GM10266 (cell line): Measurements from ENCODE around the gene DHRS12.

Experiments
- DNase-seq: peaks from one replicate; pipeline ENCODE4 v3.0.0; 2012; ENCODE audit errors: extremely low spot score
- TF ChIP-seq, protein P1 (sequence below): IDR thresholded peaks from 2 replicates; pipeline ENCODE4 v1.5.1; 2012; ENCODE audit warnings: mild to moderate bottlenecking, low read depth; ENCODE audit not compliant: control insufficient read depth, insufficient read depth; ENCODE audit errors: missing control alignments

Gene DHRS12

DNA sequence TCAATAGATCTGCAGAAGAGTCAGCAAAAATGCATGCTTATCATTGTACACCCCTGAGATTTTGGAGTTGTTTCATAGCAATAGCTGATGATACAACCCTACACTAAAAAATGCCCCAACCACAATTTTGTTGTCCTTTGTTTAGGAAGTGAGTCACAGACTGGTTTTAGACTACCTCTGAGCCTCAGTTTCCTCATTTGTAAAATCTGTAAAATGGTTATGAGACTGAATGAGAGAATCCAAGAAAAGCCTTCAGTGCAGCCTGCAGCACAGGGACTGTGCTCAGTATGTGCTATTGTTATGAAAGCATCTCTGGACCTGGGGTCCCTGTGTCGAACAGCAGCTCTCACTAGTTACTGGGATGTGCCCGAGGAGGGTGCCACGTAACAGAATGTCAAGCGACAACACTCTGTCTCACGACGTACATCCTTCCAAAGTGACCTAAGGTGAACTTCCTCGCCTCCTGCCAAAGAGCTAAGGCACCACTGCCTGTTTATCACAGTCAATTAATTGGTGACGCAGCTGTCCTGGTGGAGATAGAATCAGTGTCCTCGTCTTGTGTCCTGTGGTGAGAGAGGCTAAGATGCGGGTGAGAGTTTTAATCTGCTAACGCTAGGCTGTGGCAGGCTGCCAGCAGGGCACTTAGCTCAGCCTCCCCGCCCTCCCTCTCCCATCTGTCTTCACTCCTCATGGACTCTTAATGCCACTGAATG is 18.1 kb downstream of the DHRS12 start:
- TF ChIP-seq, protein P1, sequence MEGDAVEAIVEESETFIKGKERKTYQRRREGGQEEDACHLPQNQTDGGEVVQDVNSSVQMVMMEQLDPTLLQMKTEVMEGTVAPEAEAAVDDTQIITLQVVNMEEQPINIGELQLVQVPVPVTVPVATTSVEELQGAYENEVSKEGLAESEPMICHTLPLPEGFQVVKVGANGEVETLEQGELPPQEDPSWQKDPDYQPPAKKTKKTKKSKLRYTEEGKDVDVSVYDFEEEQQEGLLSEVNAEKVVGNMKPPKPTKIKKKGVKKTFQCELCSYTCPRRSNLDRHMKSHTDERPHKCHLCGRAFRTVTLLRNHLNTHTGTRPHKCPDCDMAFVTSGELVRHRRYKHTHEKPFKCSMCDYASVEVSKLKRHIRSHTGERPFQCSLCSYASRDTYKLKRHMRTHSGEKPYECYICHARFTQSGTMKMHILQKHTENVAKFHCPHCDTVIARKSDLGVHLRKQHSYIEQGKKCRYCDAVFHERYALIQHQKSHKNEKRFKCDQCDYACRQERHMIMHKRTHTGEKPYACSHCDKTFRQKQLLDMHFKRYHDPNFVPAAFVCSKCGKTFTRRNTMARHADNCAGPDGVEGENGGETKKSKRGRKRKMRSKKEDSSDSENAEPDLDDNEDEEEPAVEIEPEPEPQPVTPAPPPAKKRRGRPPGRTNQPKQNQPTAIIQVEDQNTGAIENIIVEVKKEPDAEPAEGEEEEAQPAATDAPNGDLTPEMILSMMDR = no peak
- no peak for DNase-seq

DNA sequence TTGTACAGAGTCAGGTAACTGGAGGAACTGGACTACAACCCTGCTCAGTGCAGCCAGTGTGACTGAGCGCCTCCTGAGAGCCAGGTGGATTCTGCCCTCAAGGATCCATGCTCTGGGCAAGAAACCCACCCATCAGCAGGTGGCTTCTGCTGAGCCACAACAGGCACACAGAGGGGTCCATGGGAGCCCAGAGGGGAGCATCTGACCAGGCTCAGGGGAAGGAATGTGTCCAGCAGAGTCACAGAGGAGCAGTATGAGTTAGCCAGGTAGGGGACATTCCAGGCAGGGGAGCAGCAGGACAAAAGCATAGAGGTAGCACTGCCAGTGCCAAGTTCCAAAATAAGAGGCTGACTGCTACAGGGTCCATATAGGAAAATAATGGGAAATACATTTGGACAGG is 19.9 kb downstream of the DHRS12 start:
- DNase-seq = no peak
- TF ChIP-seq, protein P1 = no peak

DNA sequence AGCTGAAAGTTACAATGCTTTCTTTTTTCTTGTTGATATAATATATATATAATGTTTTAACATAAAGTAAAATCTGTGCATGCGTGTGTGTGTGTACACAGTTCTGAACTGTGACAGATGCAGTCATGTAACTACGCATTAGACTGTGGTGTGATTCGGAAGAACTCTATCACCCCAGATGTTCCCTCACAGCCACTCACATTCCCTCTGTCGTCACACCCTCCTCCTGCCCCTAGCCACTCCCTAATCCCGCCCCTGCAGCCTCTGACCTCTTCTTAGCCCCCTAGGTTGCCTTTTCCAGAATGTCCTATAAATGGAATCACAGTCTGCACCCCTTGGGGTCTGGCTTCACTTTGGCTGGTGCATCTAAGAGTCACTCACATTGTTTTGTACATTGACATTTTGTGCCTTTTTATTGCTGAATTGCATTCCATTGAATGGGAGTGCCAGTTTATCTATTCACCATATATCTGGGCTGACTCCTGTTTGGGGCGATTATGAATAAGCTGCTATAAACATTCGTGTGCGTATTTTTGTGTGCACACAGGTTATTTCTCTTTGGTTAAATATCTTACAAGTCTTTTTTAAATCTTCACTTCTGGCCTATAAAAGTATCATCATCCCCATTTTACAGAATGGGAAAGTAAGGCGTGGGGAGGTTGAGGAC is 20.4 kb downstream of the DHRS12 start:
- TF ChIP-seq, protein P1 = no peak
- DNase-seq = no peak

DNA sequence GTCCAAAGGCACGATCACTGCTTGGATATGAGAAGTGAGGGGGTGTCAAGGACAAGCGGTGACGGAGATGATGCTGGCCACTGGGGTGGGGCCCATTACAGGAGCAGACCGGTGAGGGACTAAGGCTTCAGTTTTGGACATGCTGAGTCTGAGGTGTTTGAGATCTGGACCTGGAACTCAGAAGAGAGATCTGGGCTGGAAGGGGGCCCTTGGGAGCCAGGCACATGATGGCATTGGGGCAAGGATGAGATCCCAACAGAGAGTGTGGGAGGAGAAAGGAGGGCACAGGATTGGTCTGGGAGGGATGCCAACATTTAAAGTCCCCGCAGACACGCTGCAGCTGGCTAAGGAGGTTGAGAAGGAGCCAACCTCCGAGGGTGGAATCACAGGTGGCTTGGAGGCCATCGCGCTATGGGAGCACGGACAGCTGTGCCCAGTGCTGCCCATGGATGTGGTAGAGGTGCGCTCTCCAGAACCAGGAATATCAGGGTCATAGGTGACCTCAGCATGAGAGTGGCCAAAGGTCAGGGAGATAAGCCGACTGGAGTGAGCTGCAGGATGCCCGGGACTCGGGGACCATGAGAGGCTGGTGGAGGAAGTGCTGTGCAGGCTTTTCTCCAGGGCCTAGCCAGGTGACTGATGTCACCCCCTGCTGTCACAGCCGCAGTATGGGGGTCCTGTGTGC is 21.8 kb downstream of the DHRS12 start:
- TF ChIP-seq, protein P1 = no peak
- no peak for DNase-seq

DNA sequence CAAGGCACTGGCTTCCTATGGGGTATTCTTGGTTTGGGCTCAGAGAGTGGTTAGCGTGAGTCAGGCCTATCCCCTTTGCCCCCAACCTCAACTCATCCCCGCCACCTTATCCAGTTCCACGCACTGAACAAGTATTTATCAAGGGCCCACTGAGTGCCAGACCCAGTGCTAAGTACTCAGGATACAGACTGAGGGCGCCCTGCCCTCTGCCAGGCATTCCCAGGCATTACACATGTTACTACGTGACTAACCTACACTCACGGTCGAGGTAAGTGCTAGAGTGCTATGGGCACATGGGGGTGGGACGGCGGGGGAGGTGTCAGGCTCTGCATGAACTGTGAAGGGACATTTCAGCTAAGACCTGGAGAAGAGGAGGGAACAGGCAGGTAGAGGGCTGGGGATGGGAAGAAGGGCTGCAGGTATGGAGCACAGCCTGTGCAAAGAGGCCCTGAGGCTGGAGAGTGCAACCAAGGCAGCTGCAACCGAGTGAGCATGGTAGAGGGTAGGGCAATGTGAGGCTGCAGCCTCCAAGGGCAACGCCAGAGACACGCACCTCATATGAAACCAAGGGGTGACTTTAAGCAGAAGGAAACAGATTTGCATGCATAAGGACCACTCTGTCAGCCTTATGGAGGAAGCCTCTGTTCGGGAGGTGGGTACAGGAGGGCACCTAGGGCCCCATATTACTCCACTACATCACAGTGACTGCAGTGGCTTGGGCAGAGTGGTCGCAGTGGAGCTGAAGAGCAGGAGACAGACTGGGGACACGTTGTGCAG is 22.5 kb downstream of the DHRS12 start:
- peak; percentile 39 for DNase-seq
- TF ChIP-seq, protein P1 = peak; percentile 41

DNA sequence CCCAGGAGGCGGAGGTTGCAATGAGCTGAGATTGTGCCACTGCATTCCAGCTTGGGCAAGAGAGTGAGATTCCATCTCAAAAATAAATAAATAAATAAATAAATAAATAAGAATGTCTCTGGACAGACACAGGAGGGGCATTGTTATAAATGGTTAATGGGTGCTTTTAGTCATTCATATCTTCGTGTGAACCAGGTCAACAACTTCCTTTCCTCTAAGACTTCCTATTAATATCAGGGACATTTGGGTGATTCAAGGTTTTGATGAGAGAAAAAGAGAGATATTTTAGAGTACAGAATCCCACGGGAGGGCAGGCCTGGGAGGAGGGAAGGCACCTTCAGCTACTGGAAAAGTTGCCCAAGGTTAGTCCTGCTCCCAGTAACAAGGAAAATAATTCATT is 23.9 kb downstream of the DHRS12 start:
- no peak for DNase-seq
- TF ChIP-seq, protein P1 = no peak
